KMS-11 (cell line): ENCODE results near the gene DCLRE1C.
"Not testable (repeated sequence)": the region's sequence is repeated elsewhere in the genome, so short reads cannot be mapped to it uniquely, and the experiment has no call there.

Experiments used
- H2AFZ ChIP-seq: fragments of 200-600 bp; sonication (generic); 2 replicates; pipeline ENCODE4 v1.6.1; 2016; ENCODE audit warnings: antibody characterized with exemption, mixed run types, low read depth
- H3K27ac ChIP-seq: fragments of 200-600 bp; sonication (generic); 2 replicates; pipeline ENCODE4 v1.6.1; 2016; ENCODE audit warnings: mild to moderate bottlenecking, mixed run types
- H3K27me3 ChIP-seq: fragments of 200-600 bp; sonication (generic); 2 replicates; pipeline ENCODE4 v1.6.1; 2017; ENCODE audit warnings: mild to moderate bottlenecking, low read depth, mixed run types, moderate library complexity; ENCODE audit not compliant: insufficient read depth
- H3K36me3 ChIP-seq: fragments of 200-600 bp; sonication (generic); 2 replicates; pipeline ENCODE4 v1.6.1; 2017; ENCODE audit warnings: mild to moderate bottlenecking, mixed run types; ENCODE audit not compliant: insufficient read depth
- H3K4me1 ChIP-seq: fragments of 200-600 bp; sonication (generic); 2 replicates; pipeline ENCODE4 v1.6.1; 2016; ENCODE audit warnings: mild to moderate bottlenecking, low read depth, mixed run types; ENCODE audit not compliant: poor library complexity, severe bottlenecking
- H3K4me2 ChIP-seq: fragments of 200-600 bp; sonication (generic); 2 replicates; pipeline ENCODE4 v1.7.0; 2016; ENCODE audit warnings: mild to moderate bottlenecking, mixed run types
- H3K4me3 ChIP-seq: fragments of 200-600 bp; sonication (generic); IDR thresholded peaks from 2 replicates; pipeline ENCODE4 v1.6.1; 2017; ENCODE audit warnings: low read depth, low read length, mixed read lengths; ENCODE audit not compliant: insufficient read depth
- H3K79me2 ChIP-seq: fragments of 200-600 bp; sonication (generic); 2 replicates; pipeline ENCODE4 v1.6.1; 2016; ENCODE audit warnings: low read depth, mixed run types; ENCODE audit not compliant: insufficient read depth
- H3K9ac ChIP-seq: fragments of 200-600 bp; sonication (generic); 2 replicates; pipeline ENCODE4 v1.6.1; 2016; ENCODE audit warnings: mild to moderate bottlenecking, mixed run types
- H4K20me1 ChIP-seq: fragments of 200-600 bp; sonication (generic); 2 replicates; pipeline ENCODE4 v1.6.1; 2016; ENCODE audit warnings: mild to moderate bottlenecking, mixed run types; ENCODE audit not compliant: insufficient read depth
- CTCF ChIP-seq: fragments of 200-600 bp; sonication (generic); conservative IDR thresholded peaks from 2 replicates; pipeline ENCODE4 v1.6.1; 2017; ENCODE audit warnings: low read depth, mild to moderate bottlenecking, antibody characterized with exemption, low read length, moderate library complexity, mixed read lengths

DCLRE1C gene

GRCh38 chr10:14954001-14954770 lies at the start of gene DCLRE1C:
TSS of gene DCLRE1C (minus strand) at chr10:14954096. CDS start at chr10:14954010, 86 bp downstream.
- Histone ChIP-seq H3K27ac (peak within 1 kb of the TSS; percentile 91), H3K27me3 (no peaks in the 10 kb centered on the region), H2AFZ (peak within 1 kb of the TSS; percentile 70), H4K20me1 (no peaks in the 10 kb centered on the region), H3K9ac (peak within 1 kb of the TSS; percentile 83), H3K4me3 (no peak within 1 kb of the TSS), H3K36me3 (no peaks in the 10 kb centered on the region), H3K79me2 (peaks cover 46% of the 10 kb centered on the region), H3K4me1 (peaks cover 49% of the 10 kb centered on the region), H3K4me2 (peak within 1 kb of the TSS; percentile 96)
- TF ChIP-seq CTCF: no peak

GRCh38 chr10:14995964-14996565 lies 42.2 kb upstream of the DCLRE1C start:
- Histone ChIP-seq H3K4me1 (no peaks in the 10 kb centered on the region), H3K4me2 (no peak overlapping the region), H3K27ac (no peak overlapping the region), H2AFZ (no peak overlapping the region), H3K9ac (no peak overlapping the region), H3K4me3 (no peak overlapping the region), H3K36me3 (no peaks in the 10 kb centered on the region), H3K27me3 (no peaks in the 10 kb centered on the region), H3K79me2 (no peaks in the 10 kb centered on the region), H4K20me1 (no peaks in the 10 kb centered on the region)
- TF ChIP-seq CTCF: no peak

- not testable (repeated sequence) for H3K4me2 ChIP-seq, H3K9ac ChIP-seq, H3K36me3 ChIP-seq, H3K27ac ChIP-seq, H3K79me2 ChIP-seq, H3K4me1 ChIP-seq, H3K4me3 ChIP-seq, H3K27me3 ChIP-seq, H4K20me1 ChIP-seq, H2AFZ ChIP-seq
Observed at GRCh38 chr10:14993500-14994455, 39.9 kb upstream of the DCLRE1C start.

GRCh38 chr10:14992336-14992735 lies 38.4 kb upstream of the DCLRE1C start:
- H4K20me1 ChIP-seq, H3K9ac ChIP-seq, H3K4me1 ChIP-seq, H2AFZ ChIP-seq, H3K36me3 ChIP-seq, H3K4me2 ChIP-seq, H3K27ac ChIP-seq, H3K79me2 ChIP-seq, H3K27me3 ChIP-seq, H3K4me3 ChIP-seq: not testable (repeated sequence)

GRCh38 chr10:14991035-14991749 lies 37.3 kb upstream of the DCLRE1C start:
- H4K20me1 ChIP-seq, H3K4me1 ChIP-seq, H3K79me2 ChIP-seq, H3K4me3 ChIP-seq, H3K27ac ChIP-seq, H3K4me2 ChIP-seq, H3K27me3 ChIP-seq, H2AFZ ChIP-seq, H3K36me3 ChIP-seq, H3K9ac ChIP-seq: not testable (repeated sequence)

- H3K9ac ChIP-seq, H3K4me3 ChIP-seq, H3K4me2 ChIP-seq, H3K27me3 ChIP-seq, H3K27ac ChIP-seq, H4K20me1 ChIP-seq, H3K36me3 ChIP-seq, H2AFZ ChIP-seq, H3K4me1 ChIP-seq, H3K79me2 ChIP-seq: not testable (repeated sequence)
Observed at GRCh38 chr10:14989552-14989951, 35.7 kb upstream of the DCLRE1C start.
